ENCODE measurements around the gene ZNF140.

DNA sequence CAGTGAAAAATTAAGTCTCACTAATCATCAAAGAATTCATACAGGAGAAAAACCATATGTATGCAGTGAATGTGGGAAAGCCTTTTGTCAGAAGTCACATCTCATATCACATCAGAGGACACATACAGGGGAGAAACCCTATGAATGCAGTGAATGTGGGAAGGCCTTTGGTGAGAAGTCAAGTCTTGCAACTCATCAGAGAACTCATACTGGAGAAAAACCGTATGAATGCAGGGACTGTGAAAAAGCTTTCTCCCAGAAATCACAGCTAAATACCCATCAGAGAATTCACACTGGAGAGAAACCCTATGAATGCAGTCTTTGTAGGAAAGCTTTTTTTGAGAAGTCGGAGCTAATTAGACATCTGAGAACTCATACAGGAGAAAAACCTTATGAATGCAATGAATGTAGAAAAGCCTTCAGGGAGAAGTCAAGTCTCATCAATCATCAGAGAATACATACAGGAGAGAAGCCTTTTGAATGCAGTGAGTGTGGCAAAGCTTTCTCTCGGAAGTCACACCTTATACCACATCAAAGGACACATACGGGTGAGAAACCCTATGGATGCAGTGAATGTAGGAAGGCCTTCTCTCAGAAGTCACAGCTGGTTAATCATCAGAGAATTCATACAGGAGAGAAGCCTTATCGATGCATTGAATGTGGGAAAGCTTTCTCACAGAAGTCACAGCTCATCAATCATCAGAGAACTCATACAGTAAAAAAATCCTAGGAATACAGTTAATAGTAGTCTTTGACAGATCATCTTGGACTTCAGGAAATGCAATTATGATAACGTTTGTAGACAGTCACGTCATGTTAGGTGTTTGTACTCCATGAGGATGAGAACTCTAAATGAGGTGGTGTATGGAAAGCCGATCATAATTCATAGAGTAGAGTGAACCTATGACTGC, 22.3 kb upstream of the ZNF140 start:
- TF ChIP-seq, protein P1, sequence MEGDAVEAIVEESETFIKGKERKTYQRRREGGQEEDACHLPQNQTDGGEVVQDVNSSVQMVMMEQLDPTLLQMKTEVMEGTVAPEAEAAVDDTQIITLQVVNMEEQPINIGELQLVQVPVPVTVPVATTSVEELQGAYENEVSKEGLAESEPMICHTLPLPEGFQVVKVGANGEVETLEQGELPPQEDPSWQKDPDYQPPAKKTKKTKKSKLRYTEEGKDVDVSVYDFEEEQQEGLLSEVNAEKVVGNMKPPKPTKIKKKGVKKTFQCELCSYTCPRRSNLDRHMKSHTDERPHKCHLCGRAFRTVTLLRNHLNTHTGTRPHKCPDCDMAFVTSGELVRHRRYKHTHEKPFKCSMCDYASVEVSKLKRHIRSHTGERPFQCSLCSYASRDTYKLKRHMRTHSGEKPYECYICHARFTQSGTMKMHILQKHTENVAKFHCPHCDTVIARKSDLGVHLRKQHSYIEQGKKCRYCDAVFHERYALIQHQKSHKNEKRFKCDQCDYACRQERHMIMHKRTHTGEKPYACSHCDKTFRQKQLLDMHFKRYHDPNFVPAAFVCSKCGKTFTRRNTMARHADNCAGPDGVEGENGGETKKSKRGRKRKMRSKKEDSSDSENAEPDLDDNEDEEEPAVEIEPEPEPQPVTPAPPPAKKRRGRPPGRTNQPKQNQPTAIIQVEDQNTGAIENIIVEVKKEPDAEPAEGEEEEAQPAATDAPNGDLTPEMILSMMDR (IDR thresholded peaks at IDR 0.05), result no peak
- no peak for TF ChIP-seq POLR2A (IDR thresholded peaks at IDR 0.05)

All from esophagus squamous epithelium (tissue), 4 donors.